Measurements from ENCODE around the gene EMX2. TPM values are rescaled to one million over a fixed set of nuclear protein-coding genes. Genes with fewer than 3 reads are reported as not detected.

Gene EMX2
- total RNA-seq, 1 donor from 2014 or later, result 0.25 TPM

DNA sequence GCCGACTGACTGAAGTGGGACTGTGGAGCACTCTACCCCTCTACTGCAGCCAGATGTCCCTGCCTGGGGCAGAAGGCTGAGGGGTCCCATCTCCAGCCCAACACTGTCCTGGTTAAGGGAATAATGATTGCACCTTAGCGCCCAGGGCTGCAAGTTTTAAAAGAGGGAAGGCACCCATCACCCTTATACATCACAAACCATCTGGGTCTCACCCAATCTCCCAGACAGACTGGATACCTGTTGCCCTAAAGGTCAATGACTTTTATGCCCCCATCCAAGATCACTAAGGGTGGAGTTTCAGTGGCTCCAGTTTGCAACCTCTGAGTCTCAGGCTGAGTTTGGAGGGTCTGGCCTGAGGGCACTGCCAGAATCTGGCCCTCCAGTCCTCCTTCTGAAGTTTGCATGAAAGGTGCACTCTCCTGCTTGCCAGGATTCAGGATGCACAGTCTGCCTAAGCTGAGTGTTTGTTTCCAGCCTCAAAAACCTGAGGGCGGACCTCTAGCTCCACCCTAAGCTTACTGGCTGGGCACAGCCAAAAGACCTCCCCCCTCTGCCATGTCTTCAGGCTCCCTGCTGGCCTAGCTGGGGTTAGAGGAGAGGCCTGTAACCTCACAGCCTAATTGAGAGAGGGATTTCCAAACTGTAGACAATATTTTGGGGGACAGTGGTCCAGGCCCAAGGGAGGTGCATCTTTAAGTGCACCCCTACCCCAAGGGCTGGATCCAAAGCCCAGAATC, 2.5 kb upstream of the EMX2 start:
- H3K9me3 ChIP-seq (replicated peaks), result no peaks in the 10 kb centered on the region
- no peak for TF ChIP-seq CTCF (IDR thresholded peaks at IDR 0.05; ENCODE audit: borderline replicate concordance)
- H3K36me3 ChIP-seq, result no peaks in the 10 kb centered on the region
- H3K27me3 ChIP-seq (ENCODE audit: low read depth), result peaks cover 100% of the 10 kb centered on the region
- H3K4me1 ChIP-seq, result peaks cover 46% of the 10 kb centered on the region
- no peak for DNase-seq
- no peak overlapping the region for H3K27ac ChIP-seq (replicated peaks)
- intact Hi-C loops (cut with micrococcal nuclease), result no loop called here
- H3K4me3 ChIP-seq, result no peak overlapping the region

DNA sequence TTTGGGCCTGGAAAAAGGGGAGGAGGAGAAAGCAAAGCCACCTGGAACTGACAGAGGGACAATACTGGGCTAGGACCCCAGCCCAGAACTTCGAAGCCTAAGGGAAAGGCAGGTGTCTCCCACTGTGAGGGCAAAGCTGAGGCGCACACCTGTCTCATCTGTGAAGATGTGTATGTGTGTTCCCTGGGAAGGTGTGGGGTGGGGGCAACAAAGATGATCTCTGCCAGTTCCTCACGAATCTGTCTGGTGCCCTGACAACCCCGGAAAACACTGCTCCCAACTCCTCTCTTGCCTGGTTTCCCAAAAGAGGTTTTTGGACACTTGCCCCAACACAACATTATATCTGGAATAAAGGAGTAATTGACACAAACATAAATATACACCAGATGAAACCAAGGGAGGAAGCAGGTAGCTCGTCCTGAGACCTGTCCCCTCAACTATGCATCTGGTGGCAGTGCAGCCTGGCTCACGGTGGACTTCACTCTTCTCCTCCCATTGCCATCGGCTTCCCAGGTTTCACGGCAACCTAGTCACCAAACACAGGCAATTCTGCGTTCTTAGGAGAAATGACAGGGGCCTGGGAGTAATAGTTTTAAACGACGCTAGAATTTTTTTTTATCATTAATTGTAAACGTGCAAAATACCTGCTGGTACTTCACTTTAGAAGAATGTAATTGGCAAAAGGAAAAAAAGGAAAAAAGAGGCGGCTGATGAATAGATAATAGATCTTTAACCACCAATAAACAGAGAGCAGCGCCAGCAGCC, 1.7 kb upstream of the EMX2 start:
- peaks cover 45% of the 10 kb centered on the region for H3K4me1 ChIP-seq
- H3K4me3 ChIP-seq, result no peak overlapping the region

DNA sequence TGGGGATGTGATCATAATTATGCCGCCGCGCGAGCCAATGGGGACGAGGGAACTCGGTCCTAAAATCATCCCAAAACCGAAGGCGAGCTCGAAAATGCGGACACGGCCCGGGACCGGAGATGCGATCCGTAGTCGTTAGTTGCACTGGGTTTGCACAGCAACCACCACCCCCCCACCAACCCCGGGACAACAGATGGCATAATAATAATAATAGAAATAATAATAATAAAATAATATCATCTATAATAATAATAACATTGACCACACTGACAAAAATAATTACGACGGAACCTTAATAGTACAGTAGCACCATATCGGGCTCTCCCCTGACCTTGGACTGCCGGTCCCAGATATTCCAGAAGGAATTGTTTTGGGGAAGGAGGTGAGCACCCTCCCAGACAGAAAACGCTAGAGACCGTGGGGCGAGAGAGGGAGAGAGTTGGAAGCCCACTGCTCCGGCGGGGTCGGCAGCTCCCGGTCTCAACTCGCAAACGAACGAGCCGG, 1.1 kb upstream of the EMX2 start:
- Histone ChIP-seq H3K27ac (replicated peaks) (no peak overlapping the region), H3K4me3 (peak overlapping the region; percentile 58), H3K36me3 (no peaks in the 10 kb centered on the region), H3K9me3 (replicated peaks) (no peaks in the 10 kb centered on the region), H3K4me1 (peaks cover 45% of the 10 kb centered on the region), H3K27me3 (ENCODE audit: low read depth) (peaks cover 100% of the 10 kb centered on the region)
- DNase-seq, result no peak
- intact Hi-C loops (cut with micrococcal nuclease), result no loop called here
- TF ChIP-seq CTCF (IDR thresholded peaks at IDR 0.05; ENCODE audit: borderline replicate concordance), result no peak

More for the DNA sequence above, 1.7 kb upstream of the EMX2 start:
- no peaks in the 10 kb centered on the region for H3K36me3 ChIP-seq
- H3K27ac ChIP-seq (replicated peaks), result no peak overlapping the region
- no peak for DNase-seq
- intact Hi-C loops (cut with micrococcal nuclease), result no loop called here
- H3K9me3 ChIP-seq (replicated peaks), result no peaks in the 10 kb centered on the region
- H3K27me3 ChIP-seq (ENCODE audit: low read depth), result peaks cover 100% of the 10 kb centered on the region
- TF ChIP-seq CTCF (IDR thresholded peaks at IDR 0.05; ENCODE audit: borderline replicate concordance), result no peak

DNA sequence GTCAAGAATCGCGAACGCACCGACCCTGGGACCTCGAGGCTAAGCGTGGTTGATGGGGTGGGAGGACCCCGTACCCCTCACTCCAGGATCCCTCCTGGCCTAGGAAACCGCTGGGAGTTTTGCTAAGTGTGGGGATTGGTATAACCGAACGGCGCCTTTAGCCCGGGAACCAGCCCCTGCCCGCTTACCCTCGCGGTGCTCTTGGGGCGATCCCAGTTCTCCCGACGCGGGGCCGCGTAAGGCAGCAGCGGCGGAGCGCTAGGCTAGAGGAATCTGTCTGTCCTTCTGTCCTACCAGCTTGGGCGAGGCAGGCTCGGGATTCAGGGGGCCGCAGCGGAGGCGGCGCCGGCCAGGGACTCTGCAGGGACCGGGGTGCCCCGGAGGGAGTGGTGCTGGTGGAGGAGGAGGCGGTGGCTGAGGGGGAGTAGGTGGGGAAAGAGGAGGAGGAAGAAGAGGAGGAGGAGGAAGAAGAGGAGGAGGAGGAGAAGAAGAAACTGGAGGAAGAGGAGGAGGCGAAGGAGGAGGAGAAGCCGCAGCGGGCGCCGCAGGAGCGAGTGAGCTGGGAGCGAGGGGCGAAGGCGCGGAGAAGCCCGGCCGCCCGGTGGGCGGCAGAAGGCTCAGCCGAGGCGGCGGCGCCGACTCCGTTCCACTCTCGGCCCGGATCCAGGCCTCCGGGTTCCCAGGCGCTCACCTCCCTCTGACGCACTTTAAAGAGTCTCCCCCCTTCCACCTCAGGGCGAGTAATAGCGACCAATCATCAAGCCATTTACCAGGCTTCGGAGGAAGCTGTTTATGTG, 439 bp upstream of the EMX2 start:
- Histone ChIP-seq H3K4me3 (peak overlapping the region; percentile 58), H3K9me3 (replicated peaks) (no peaks in the 10 kb centered on the region), H3K27me3 (ENCODE audit: low read depth) (peaks cover 100% of the 10 kb centered on the region), H3K4me1 (peaks cover 45% of the 10 kb centered on the region), H3K36me3 (no peaks in the 10 kb centered on the region), H3K27ac (replicated peaks) (no peak overlapping the region)
- intact Hi-C loops (cut with micrococcal nuclease), result no loop called here
- TF ChIP-seq CTCF (IDR thresholded peaks at IDR 0.05; ENCODE audit: borderline replicate concordance), result no peak
- no peak for DNase-seq

All from left ventricle myocardium inferior (tissue), 1 donor.